Myometrial cell (primary cell): Measurements from ENCODE around the gene LSM11. TPM values are rescaled to one million over a fixed set of nuclear protein-coding genes. Genes with fewer than 3 reads are reported as not detected.

Experiments used
- total RNA-seq: library from RNA; depleted of rRNA; stranded (reverse); fragments of >200 nt; gene quantifications from 2 replicates; pipeline ENCODE4 v1.2.3, GENCODE V29; 2015

Gene LSM11
- 1.7 and 2.1 TPM in 2 replicates for total RNA-seq

DNA sequence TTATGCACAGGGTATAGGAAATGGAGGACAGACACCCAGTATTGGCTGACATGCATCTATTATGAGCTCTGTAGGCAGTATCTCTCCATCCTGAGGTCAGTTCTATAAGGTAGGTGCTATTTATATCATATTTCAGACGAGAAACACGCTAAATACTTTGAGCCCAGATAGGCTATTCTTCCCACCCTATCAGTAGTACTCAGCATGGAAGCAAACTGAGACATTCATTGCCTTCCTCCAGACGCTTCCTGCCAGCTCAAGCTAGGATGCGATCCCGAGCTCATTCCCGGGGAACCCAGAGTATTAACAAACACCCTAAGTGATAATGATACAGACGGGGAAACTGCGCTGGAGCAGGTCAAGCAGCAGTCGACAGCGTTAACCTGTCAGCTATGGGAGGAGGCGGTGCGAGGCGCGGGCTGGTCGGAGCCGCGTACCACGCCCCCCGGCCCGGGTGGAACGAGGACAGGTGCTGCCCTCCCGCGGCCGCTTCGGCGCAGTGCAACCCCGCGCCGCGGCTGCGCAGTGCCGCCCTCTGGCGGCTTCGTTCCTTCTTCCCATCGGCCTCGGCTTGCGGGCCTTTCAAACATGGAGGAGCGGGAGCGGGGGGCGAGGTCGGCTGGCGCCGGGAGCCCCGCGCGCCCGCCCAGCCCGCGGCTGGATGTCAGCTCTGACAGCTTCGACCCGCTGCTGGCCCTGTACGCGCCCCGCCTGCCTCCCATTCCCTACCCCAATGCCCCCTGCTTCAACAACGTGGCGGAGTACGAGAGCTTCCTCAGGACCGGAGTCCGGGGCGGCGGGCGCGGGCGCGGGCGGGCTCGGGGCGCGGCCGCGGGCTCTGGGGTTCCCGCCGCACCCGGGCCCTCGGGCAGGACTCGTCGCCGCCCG is at the start of gene LSM11:
LSM11 (plus strand) TSS at position 550 of the 888 bp plus-strand sequence; CDS start at position 589, 39 bp downstream.

DNA sequence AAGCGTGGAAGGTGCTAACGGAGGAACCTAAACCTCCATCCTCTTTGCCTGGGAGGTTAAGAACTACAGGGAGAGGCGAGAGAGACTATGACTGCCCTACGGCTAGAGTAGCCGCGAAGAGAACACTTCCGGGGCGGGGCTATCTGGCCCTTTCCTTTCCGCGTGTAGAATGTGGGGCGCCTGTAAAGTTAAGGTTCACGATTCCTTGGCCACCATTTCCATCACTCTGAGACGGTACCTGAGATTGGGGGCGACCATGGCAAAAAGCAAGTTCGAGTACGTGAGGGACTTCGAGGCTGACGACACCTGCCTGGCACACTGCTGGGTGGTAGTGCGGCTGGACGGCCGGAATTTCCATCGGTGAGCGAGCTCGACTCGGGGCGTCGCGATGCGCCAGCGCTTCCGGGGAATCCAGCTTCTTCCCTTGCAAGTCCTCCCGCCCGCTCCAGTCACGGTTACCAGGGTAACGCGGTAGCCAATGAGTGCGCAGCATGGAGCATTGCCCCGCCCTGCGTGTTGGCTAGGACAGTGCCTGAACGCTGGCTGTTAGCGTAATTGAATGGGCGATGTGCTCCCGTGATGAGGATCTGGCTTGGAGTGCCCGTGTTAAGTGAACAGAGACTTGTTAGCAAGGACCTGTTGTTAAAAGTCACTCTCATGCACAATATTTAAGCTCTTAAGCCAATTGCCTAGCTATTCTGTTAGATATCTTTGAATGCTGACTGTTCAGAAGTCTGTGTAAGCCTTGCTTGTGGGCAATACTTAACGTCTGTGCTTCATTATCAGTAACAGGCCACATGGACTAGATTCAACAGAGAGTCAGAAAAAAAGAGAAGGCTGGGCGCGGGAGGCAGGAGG is 12.0 kb upstream of the LSM11 start, which contains the start of gene THG1L:
THG1L (plus strand) TSS at position 149 of the 858 bp plus-strand sequence; CDS start at position 170, 21 bp downstream.

Other genes with a start within 250 kb of the LSM11 start
- 60.0 and 69.5 TPM in 2 replicates for gene ADAM19, start 167.9 kb upstream of the LSM11 start, total RNA-seq
- gene SOX30, start 91.3 kb upstream of the LSM11 start, total RNA-seq = 0.71 TPM in 1 of 2 replicates, not detected in the other
- gene C5orf52, start 72.2 kb upstream of the LSM11 start, total RNA-seq = not detected in 2 replicates
- gene THG1L, start 12.3 kb upstream of the LSM11 start, total RNA-seq = 15.0 and 19.7 TPM in 2 replicates
- 79.6 and 97.7 TPM in 2 replicates for gene CLINT1, start 115.4 kb downstream of the LSM11 start, total RNA-seq